Naive thymus-derived CD4-positive, alpha-beta T cell (primary cell): Measurements from ENCODE around the gene BACE1-AS. TPM values are rescaled to one million over a fixed set of nuclear protein-coding genes. Genes with fewer than 3 reads are reported as not detected.

ENCODE experiments used
- ATAC-seq: fragments of 150-1000 bp; cut with Tn5 transposase; 2 replicates; pipeline ENCODE4 v1.10.0; 2021; ENCODE audit warnings: mild to moderate bottlenecking, moderate library complexity
- CTCF ChIA-PET: fragments of 350-600 bp; sonication (Branson Sonifier 250); formaldehyde crosslinking; loops from one replicate; lab custom pipeline; 2021; ENCODE audit warnings: antibody characterized with exemption; lab: Charles Lee
- POLR2A ChIA-PET: fragments of 350-600 bp; sonication (Branson Sonifier 250); formaldehyde crosslinking; loops from one replicate; lab custom pipeline; 2021; ENCODE audit warnings: antibody characterized with exemption, inconsistent platforms; lab: Charles Lee
- DNase-seq, 9 donors: peaks; one replicate each; pipeline versions ENCODE4 v3.0.0 to v3.0.0-alpha.2; 2020 to 2022; ENCODE audit warnings: mixed read lengths in 1 of 9
- H3K27ac ChIP-seq: one replicate; pipeline ENCODE4 v1.7.0; 2013; ENCODE audit warnings: mild to moderate bottlenecking, low read depth, low read length, moderate library complexity
- H3K27me3 ChIP-seq, 2 donors: one replicate each; pipeline ENCODE4 v1.7.0; 2013; ENCODE audit warnings: low read length in 2 of 2, mild to moderate bottlenecking in 2 of 2, moderate library complexity in 2 of 2; ENCODE audit not compliant: control insufficient read depth in 2 of 2, insufficient read depth in 2 of 2
- H3K36me3 ChIP-seq, 3 experiments: 1 replicate in 2 of 3; 2 replicates in 1 of 3; pipeline ENCODE4 v1.7.0; 2013; ENCODE audit warnings: low read length in 3 of 3, mild to moderate bottlenecking in 3 of 3, moderate library complexity in 1 of 3; ENCODE audit not compliant: insufficient read depth in 3 of 3, control insufficient read depth in 2 of 3
- H3K4me1 ChIP-seq, 2 donors: one replicate each; pipeline ENCODE4 v1.7.0; 2013; ENCODE audit warnings: low read length in 2 of 2, mild to moderate bottlenecking in 2 of 2, moderate library complexity in 1 of 2; ENCODE audit not compliant: control insufficient read depth in 2 of 2, insufficient read depth in 2 of 2
- H3K4me3 ChIP-seq: 2 replicates; pipeline ENCODE4 v1.7.0; 2013; ENCODE audit warnings: mild to moderate bottlenecking, low read length
- H3K9me3 ChIP-seq, 3 experiments: 1 replicate in 2 of 3; 2 replicates in 1 of 3; pipeline ENCODE4 v1.7.0; 2013; ENCODE audit warnings: low read length in 3 of 3; ENCODE audit not compliant: control insufficient read depth in 2 of 3
- H3K27ac Mint-ChIP-seq, 9 donors: one replicate each; pipeline ENCODE4 v1.8.0; 2020 to 2022; ENCODE audit warnings: mixed read lengths in 9 of 9, mild to moderate bottlenecking in 8 of 9, moderate library complexity in 5 of 9, inconsistent platforms in 2 of 9
- H3K27me3 Mint-ChIP-seq, 5 donors: one replicate each; pipeline ENCODE4 v1.8.0; 2021 to 2022; ENCODE audit warnings: mixed read lengths in 5 of 5, mild to moderate bottlenecking in 1 of 5
- H3K36me3 Mint-ChIP-seq, 5 donors: one replicate each; pipeline ENCODE4 v1.8.0; 2020 to 2022; ENCODE audit warnings: mixed read lengths in 5 of 5, mild to moderate bottlenecking in 3 of 5, inconsistent platforms in 1 of 5
- H3K4me1 Mint-ChIP-seq, 7 donors: one replicate each; pipeline ENCODE4 v1.8.0; 2020 to 2022; ENCODE audit warnings: mixed read lengths in 7 of 7, mild to moderate bottlenecking in 3 of 7, inconsistent platforms in 1 of 7
- H3K4me3 Mint-ChIP-seq, 10 donors: one replicate each; pipeline ENCODE4 v1.8.0; 2020 to 2022; ENCODE audit warnings: mild to moderate bottlenecking in 10 of 10, mixed read lengths in 10 of 10, moderate library complexity in 6 of 10, inconsistent platforms in 2 of 10
- H3K9me3 Mint-ChIP-seq, 11 donors: one replicate each; pipeline ENCODE4 v1.8.0; 2020 to 2022; ENCODE audit warnings: mixed read lengths in 11 of 11, mild to moderate bottlenecking in 4 of 11, inconsistent platforms in 1 of 11, moderate library complexity in 1 of 11
- intact Hi-C, 2 donors: fragments of 100-400 bp; cut with micrococcal nuclease; formaldehyde crosslinking; loops; one replicate each; pipeline ENCODE4 v1.15.1; 2023
- polyA plus RNA-seq, 2 donors: library from polyadenylated mRNA; unstranded; fragments of 300-500 nt; fragmentation: Illumina TruSeq; gene quantifications; one replicate each; pipeline ENCODE4 v1.2.3, GENCODE V29; 2021
- total RNA-seq, 6 experiments: library from RNA in 5 of 6; stranded (reverse) in 5 of 6; gene quantifications; 1 replicate in 5 of 6; 2 replicates in 1 of 6; pipeline ENCODE4 v1.2.3 and lab custom pipeline; 2021 to 2026

The BACE1-AS gene
- total and polyA plus RNA-seq, 7 experiments from 2014 or later, result 0.82 to 13.2 (median 5.9) TPM

DNA sequence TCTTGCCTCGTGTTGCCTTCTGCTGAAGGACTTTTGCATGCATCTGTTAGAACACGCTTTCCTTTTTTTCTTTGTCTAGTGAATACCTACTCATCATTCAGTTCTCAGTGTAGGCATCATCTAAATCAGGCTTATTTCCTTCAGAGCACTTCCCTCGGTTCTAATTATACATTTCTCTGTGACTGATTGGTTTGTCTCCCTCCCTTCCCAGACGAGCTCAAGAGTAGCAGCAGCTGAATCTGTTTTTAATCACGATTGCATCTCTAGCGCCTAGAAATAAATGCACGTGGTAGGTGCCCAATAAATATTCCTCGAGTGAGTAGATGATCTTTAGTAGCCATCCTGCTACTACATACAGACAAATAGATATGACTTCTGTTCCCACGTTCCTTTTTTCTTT, 42.8 kb downstream of the BACE1-AS start:
- Histone ChIP-seq H3K4me1 (peaks cover 0 to 3% of the 10 kb centered on the region in 2 donors), H3K4me3 (no peak overlapping the region), H3K9me3 (no peaks in the 10 kb centered on the region), H3K27ac (no peak overlapping the region), H3K27me3 (no peaks in the 10 kb centered on the region), H3K36me3 (peaks cover 0 to 32% (median 0%) of the 10 kb centered on the region in 3 experiments)
- peaks cover 5 to 24% (median 20%) of the 10 kb centered on the region in 7 donors for H3K4me1 Mint-ChIP-seq
- ChIA-PET CTCF (no interaction called here), POLR2A (no interaction called here)
- intact Hi-C loops, result no loop called here
- no peak overlapping the region for H3K4me3 Mint-ChIP-seq
- no peaks in the 10 kb centered on the region for H3K9me3 Mint-ChIP-seq
- H3K27ac Mint-ChIP-seq, result no peak overlapping the region
- H3K36me3 Mint-ChIP-seq, result peaks cover 0 to 36% (median 10%) of the 10 kb centered on the region in 5 donors
- no peaks in the 10 kb centered on the region for H3K27me3 Mint-ChIP-seq
- DNase-seq (no peak), ATAC-seq (no peak)

- POLR2A ChIA-PET, result no interaction called here
- CTCF ChIA-PET, result interaction anchor here (1.2 kb wide), 1 partner anchor 107 kb away, joined by 3 read pairs; no protein-coding TSS in a partner anchor
- peaks cover 0 to 40% (median 0%) of the 10 kb centered on the region in 3 experiments for H3K36me3 ChIP-seq
Measured at GRCh38 chr11:117334896-117335295, 43.8 kb downstream of the BACE1-AS start.

GRCh38 chr11:117335399-117335798, 44.3 kb downstream of the BACE1-AS start:
- H3K4me1 Mint-ChIP-seq, result peaks cover 0 to 20% (median 14%) of the 10 kb centered on the region in 7 donors
- H3K9me3 ChIP-seq, result no peaks in the 10 kb centered on the region
- no peaks in the 10 kb centered on the region for H3K27me3 Mint-ChIP-seq
- no peak overlapping the region for H3K27ac ChIP-seq
- POLR2A ChIA-PET, result no interaction called here
- ATAC-seq, result no peak
- no peaks in the 10 kb centered on the region for H3K9me3 Mint-ChIP-seq
- intact Hi-C loops, result no loop called here
- H3K27me3 ChIP-seq, result no peaks in the 10 kb centered on the region
- H3K4me3 Mint-ChIP-seq, result no peak overlapping the region
- H3K4me1 ChIP-seq, result no peaks in the 10 kb centered on the region
- CTCF ChIA-PET, result interaction anchor here (0.7 to 1.2 kb wide), 2 partner anchors 107 to 566 kb away, joined by 3 read pairs; no protein-coding TSS in a partner anchor
- peaks cover 0 to 43% (median 10%) of the 10 kb centered on the region in 5 donors for H3K36me3 Mint-ChIP-seq
- no peak overlapping the region for H3K4me3 ChIP-seq
- no peak for DNase-seq
- peak overlapping the region in 1 of 9 donors; percentile 16 for H3K27ac Mint-ChIP-seq
- H3K36me3 ChIP-seq, result peaks cover 0 to 45% (median 0%) of the 10 kb centered on the region in 3 experiments

More at GRCh38 chr11:117334896-117335295, 43.8 kb downstream of the BACE1-AS start:
- H3K27me3 Mint-ChIP-seq, result no peaks in the 10 kb centered on the region
- no peak overlapping the region for H3K4me3 ChIP-seq
- no peaks in the 10 kb centered on the region for H3K4me1 ChIP-seq
- H3K4me3 Mint-ChIP-seq, result no peak overlapping the region
- DNase-seq, result no peak
- H3K36me3 Mint-ChIP-seq, result peaks cover 0 to 39% (median 10%) of the 10 kb centered on the region in 5 donors
- H3K9me3 ChIP-seq, result no peaks in the 10 kb centered on the region
- H3K9me3 Mint-ChIP-seq, result no peaks in the 10 kb centered on the region
- no peaks in the 10 kb centered on the region for H3K27me3 ChIP-seq
- peaks cover 3 to 23% (median 18%) of the 10 kb centered on the region in 7 donors for H3K4me1 Mint-ChIP-seq
- intact Hi-C loops, result no loop called here
- no peak for ATAC-seq
- no peak overlapping the region for H3K27ac Mint-ChIP-seq
- no peak overlapping the region for H3K27ac ChIP-seq

GRCh38 chr11:117337076-117337475, 45.9 kb downstream of the BACE1-AS start:
- no peak overlapping the region for H3K4me3 ChIP-seq
- DNase-seq (no peak), ATAC-seq (no peak)
- peaks cover 0 to 23% (median 7%) of the 10 kb centered on the region in 7 donors for H3K4me1 Mint-ChIP-seq
- H3K9me3 ChIP-seq, result no peaks in the 10 kb centered on the region
- H3K9me3 Mint-ChIP-seq, result no peaks in the 10 kb centered on the region
- peaks cover 0 to 54% (median 0%) of the 10 kb centered on the region in 3 experiments for H3K36me3 ChIP-seq
- no peak overlapping the region for H3K4me3 Mint-ChIP-seq
- H3K36me3 Mint-ChIP-seq, result peaks cover 0 to 54% (median 10%) of the 10 kb centered on the region in 5 donors
- POLR2A ChIA-PET, result no interaction called here
- H3K27ac Mint-ChIP-seq, result no peak overlapping the region
- H3K27ac ChIP-seq, result no peak overlapping the region
- CTCF ChIA-PET, result no interaction called here
- H3K4me1 ChIP-seq, result no peaks in the 10 kb centered on the region
- H3K27me3 ChIP-seq, result no peaks in the 10 kb centered on the region
- intact Hi-C loops, result no loop called here
- no peaks in the 10 kb centered on the region for H3K27me3 Mint-ChIP-seq

Other genes with a start within 250 kb of the BACE1-AS start
- 10 to 100 TPM; 34.4 to 85.2 (median 67.0) TPM for gene SIK3, start 192.9 kb upstream of the BACE1-AS start, total RNA-seq
- 10 to 100 TPM; 13.3 to 24.0 TPM for gene SIK3, start 192.9 kb upstream of the BACE1-AS start, polyA plus RNA-seq
- 10 to 100 TPM; 48.9 to 62.0 (median 55.8) TPM for gene PAFAH1B2, start 147.1 kb upstream of the BACE1-AS start, total RNA-seq
- 10 to 100 TPM; 13.6 to 18.2 TPM for gene PAFAH1B2, start 147.1 kb upstream of the BACE1-AS start, polyA plus RNA-seq
- 100 to 1,000 TPM in 2 of 5 experiments, 10 to 100 TPM in 3; 31.7 to 187 (median 60.5) TPM for gene SIDT2, start 112.6 kb upstream of the BACE1-AS start, total RNA-seq
- 1 to 10 TPM; 2.3 to 3.1 TPM for gene SIDT2, start 112.6 kb upstream of the BACE1-AS start, polyA plus RNA-seq
- gene TAGLN, start 92.0 kb upstream of the BACE1-AS start, total RNA-seq, result 10 to 100 TPM in 4 of 5 experiments, 1 to 10 TPM in 1; 6.4 to 28.0 (median 18.2) TPM
- 1 to 10 TPM in 1 of 2 donors, under 1 TPM in 1; 0.32 to 1.0 TPM for gene TAGLN, start 92.0 kb upstream of the BACE1-AS start, polyA plus RNA-seq
- gene PCSK7, start 59.3 kb upstream of the BACE1-AS start, total RNA-seq, result 100 to 1,000 TPM; 196 to 319 (median 312) TPM
- gene PCSK7, start 59.3 kb upstream of the BACE1-AS start, polyA plus RNA-seq, result 10 to 100 TPM; 45.4 to 71.4 TPM
- 10 to 100 TPM; 16.6 to 36.0 (median 24.0) TPM for gene RNF214, start 58.7 kb upstream of the BACE1-AS start, total RNA-seq
- gene RNF214, start 58.7 kb upstream of the BACE1-AS start, polyA plus RNA-seq, result 10 to 100 TPM in 1 of 2 donors, 1 to 10 TPM in 1; 9.7 to 10.2 TPM
- 1 to 10 TPM in 1 of 5 experiments, under 1 TPM in 4; 0.27 to 2.0 (median 0.34) TPM for gene BACE1, start 24.9 kb downstream of the BACE1-AS start, total RNA-seq
- gene BACE1, start 24.9 kb downstream of the BACE1-AS start, polyA plus RNA-seq, result under 1 TPM; 0.23 to 0.37 TPM
- gene CEP164, start 36.5 kb downstream of the BACE1-AS start, total RNA-seq, result 10 to 100 TPM; 36.6 to 47.6 (median 36.8) TPM
- gene CEP164, start 36.5 kb downstream of the BACE1-AS start, polyA plus RNA-seq, result 10 to 100 TPM; 16.2 to 24.9 TPM